GM19238 (cell line): ENCODE measurements around the gene ARHGEF1.
"Not testable (repeated sequence)": the region's sequence is repeated elsewhere in the genome, so short reads cannot be mapped to it uniquely, and the experiment has no call there.

Source experiments
- DNase-seq: peaks from one replicate; pipeline ENCODE4 v3.0.0; 2011; ENCODE audit warnings: low spot score; ENCODE audit not compliant: insufficient read length

Gene ARHGEF1

DNA sequence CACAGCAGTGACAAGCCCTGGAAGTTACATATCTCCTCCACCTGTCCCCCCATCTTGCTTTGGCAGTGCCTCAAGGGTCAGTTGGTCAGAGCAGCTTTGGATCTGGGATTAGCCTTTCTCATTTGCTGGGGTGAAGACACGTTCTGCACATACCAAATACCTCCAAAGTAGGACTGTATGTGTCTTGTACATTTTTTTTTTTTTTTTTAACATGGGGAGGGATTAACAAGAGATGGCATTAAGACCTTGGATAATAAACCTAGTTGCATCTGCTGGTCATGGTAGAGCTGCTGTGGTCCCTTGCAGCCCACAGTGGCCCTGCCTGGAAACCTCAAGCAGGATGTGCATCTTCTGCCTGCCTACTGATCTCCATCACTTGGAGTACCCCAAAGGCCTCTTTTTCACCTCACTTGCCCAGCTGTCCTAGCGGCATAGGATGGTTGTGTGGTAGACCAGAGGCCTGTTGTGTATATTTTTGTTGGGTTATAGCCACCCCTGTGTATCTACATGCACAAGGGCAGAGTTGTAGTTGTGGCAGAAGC is 20.5 kb upstream of the ARHGEF1 start:
- no peak for DNase-seq

DNA sequence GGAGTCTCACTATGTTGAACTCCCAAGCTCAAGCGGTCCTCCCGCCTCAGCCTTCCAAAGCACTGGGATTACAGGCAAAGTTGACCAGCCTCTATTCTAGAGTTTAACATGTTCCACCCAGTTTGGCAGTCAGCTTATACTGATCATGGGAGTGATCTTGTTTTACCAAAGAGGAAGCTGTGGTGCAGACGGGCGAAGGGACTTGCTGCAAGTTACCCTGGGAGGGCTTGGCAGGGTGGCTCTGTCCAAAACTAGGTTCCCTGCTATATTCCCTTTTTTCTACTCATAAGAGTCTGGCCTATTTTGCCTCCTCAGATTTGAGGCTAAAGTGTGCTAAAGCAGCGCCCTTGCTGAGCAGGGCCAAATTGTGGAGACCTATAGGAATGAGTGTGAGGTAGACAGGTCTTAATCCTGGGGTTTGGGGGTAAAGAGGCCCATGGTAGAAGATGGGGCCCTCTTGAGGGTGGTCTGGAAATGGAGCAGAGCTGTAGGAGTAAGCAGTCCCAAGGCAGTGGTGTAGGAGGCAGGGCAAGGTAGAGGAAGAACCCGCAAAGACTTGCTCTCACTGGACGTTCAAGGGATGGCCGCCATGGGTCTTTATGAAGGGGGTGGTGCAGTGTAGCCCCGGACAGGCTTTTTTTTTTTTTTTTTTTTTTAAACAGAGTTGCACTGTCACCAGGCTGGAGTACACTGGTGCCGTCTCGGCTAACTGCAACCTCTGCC is 19.6 kb upstream of the ARHGEF1 start:
- no peak for DNase-seq

GRCh38 chr19:41864374-41864773 is 18.6 kb upstream of the ARHGEF1 start:
- no peak for DNase-seq

- DNase-seq, result no peak
These were observed 16.7 kb upstream of the ARHGEF1 start for GRCh38 chr19:41866284-41866683.

GRCh38 chr19:41868120-41868988 is 14.6 kb upstream of the ARHGEF1 start:
- no peak for DNase-seq

GRCh38 chr19:41868989-41869300 is 14.0 kb upstream of the ARHGEF1 start:
- DNase-seq, result no peak

- DNase-seq, result no peak
These were observed 13.5 kb upstream of the ARHGEF1 start for GRCh38 chr19:41869374-41869955.

GRCh38 chr19:41870401-41870873 is 12.5 kb upstream of the ARHGEF1 start:
- DNase-seq, result no peak

GRCh38 chr19:41871573-41872383 is 11.2 kb upstream of the ARHGEF1 start:
- DNase-seq, result peak; percentile 76

GRCh38 chr19:41872384-41872774 is 10.6 kb upstream of the ARHGEF1 start:
- DNase-seq, result no peak

GRCh38 chr19:41872775-41873647 is 10.0 kb upstream of the ARHGEF1 start:
- DNase-seq, result no peak

- DNase-seq, result not testable (repeated sequence)
These were observed 7.0 kb upstream of the ARHGEF1 start for GRCh38 chr19:41875973-41876372.

DNA sequence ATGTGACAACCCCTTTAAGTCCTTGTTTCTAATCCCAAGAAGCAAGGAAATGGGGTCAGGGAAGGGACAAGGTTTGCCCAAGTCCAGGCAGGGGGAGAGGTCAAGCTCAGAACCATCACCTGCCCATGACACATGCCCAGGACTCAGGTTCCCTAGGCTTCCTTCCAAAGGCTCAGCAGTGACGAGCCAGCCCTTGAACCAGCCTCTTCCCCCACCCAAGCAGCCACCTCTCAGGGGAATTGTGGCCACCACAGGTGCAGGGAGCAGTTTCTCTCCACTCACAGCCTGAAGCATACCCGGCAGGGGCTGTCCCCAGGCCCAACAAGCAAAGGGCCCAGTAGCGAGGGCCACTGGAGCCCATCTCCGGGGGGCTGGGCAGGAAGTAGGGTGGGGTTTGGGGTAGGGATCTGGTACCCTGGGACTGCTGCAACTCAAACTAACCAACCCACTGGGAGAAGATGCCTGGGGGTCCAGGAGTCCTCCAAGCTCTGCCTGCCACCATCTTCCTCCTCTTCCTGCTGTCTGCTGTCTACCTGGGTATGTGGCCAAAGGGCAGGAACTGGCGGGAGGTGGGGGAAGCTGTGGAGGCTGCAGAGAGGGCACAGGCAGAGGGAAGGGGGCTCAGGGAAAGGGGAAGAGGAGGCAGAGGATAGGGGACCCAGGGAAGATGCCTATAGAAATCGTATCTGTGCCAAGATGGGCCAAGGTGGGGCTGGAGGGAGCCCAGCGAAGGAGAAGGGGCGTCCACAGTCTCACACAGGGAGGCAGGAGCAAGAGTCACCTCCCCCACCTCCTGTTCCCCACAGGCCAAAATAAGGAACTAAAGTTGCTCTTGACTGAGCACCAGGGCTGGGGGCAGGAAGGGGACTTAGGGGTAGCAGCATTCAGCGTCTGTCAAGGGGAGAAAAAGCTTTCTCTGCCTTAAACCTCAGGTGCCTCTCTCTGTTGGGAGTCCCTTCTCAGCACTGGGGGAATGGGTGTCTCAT is 5.8 kb upstream of the ARHGEF1 start, which contains the start of gene CD79A:
Gene CD79A, plus strand, starts transcription at position 433 of the 986 bp plus-strand sequence. Its CDS starts 26 bp downstream, at position 459.
- peak; percentile 76 for DNase-seq

- DNase-seq, result no peak
These were observed 4.8 kb upstream of the ARHGEF1 start for GRCh38 chr19:41877916-41878905.

- DNase-seq, result no peak
These were observed 3.9 kb upstream of the ARHGEF1 start for GRCh38 chr19:41879080-41879479.

GRCh38 chr19:41879670-41880328 is 3.2 kb upstream of the ARHGEF1 start:
- no peak for DNase-seq

DNA sequence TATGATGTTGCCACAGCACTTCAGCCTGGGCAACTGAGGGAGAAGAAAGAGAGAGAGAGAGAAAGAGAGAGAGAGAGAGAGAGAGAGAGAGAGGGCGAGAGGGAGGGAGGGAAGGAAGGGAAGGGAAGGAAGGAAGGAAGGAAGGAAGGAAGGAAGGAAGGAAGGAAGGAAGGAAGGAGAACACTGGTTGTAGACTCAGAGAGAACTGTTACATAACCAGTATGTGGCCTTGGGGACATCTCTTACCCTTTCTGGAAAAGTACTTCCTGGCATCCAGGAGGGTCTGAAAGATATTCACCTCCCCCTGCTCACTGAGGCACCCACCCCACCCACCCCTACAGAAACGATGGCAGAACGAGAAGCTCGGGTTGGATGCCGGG is 2.7 kb upstream of the ARHGEF1 start:
- DNase-seq, result no peak
